C1 segment of cervical spinal cord (tissue), 14 donors: ENCODE data around the gene GOLT1A.

Source experiments
- DNase-seq, 14 donors: peaks; one replicate each; lab custom pipeline; 2025; lab: John Stamatoyannopoulos, UW

GOLT1A gene

DNA sequence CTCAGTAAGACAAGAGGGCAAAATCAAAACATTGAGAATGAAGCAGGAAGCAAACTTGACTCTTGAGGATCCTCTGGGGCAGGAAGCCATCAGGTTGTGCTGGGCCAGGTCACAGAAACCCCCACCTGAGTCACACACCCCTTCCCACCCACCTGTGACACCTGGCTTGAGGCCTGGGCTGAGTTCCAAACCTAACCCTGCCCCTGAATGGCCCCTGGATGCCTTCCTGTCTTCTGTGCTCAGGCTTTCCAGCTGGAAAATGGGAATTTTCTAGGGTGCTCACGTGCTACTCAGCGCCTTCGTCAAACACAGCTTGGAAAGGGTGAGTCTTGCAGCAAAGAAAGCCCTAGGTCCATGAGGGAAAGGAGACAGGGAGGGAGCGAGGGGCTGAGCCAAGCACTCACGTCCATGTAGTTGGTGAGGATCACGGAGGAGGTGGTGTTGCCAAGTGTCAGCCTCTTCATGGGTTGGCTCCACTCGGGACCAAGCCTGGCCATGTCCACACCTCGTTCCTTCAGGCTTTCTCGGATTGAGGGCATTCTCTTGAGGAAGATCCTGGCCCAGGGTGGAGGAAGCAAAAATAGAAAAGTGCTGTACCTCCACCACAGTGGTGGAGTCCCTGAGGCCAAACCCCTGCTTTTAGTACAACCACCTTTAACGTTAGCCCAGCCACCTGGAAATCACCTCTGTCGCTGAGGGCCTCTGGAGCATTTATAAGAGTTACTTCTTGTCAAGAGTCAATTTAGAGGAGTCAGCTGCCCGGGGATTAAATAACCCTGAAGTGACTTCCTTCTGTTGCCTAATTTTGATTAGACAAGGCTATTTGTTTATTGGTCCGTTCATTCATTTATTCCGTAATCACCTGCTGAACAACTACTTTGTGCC, 51.9 kb downstream of the GOLT1A start:
- DNase-seq = no peak

DNA sequence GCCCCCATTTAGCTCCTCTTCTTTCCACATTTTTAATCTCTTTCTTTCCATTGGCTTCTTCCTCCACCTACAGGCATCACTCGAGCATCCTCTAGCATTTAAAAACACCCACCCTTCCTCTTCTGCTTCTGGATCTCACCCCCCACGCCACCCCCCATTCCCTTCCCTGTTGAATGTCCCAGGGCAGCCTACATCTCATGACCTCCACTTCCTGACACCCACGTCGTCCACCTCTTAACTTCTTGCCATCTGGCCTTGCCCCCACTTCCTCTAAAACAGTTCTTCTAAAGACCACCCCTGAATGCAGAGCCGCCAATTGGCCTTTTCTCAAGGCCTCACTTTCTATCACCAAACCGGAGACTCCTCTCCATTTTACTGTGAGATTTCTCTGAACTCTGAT, 55.8 kb downstream of the GOLT1A start:
- DNase-seq = no peak

DNA sequence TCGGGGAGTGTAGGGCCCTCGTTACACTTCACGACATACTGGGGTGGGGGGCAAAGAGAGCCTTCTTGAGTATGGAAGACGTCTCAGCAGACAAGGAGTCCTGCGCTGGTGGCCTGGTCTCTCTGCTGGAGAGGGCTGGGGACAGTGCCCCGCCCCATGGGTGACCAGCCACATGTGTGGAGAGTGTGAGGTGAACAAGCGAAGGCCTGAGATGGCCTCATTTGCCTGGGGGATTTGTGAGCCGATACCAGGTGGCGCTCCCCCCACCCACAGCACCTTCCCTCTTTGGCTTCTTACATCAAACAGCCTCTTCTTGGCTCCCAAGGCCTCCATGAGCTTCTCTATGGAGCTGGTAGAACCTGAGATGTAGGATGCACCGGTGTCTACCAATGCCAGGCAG, 57.9 kb downstream of the GOLT1A start:
- no peak for DNase-seq

GRCh38 chr1:204154568-204155255, 59.1 kb downstream of the GOLT1A start:
- no peak for DNase-seq

GRCh38 chr1:204153667-204154066, 60.1 kb downstream of the GOLT1A start:
- no peak for DNase-seq

DNA sequence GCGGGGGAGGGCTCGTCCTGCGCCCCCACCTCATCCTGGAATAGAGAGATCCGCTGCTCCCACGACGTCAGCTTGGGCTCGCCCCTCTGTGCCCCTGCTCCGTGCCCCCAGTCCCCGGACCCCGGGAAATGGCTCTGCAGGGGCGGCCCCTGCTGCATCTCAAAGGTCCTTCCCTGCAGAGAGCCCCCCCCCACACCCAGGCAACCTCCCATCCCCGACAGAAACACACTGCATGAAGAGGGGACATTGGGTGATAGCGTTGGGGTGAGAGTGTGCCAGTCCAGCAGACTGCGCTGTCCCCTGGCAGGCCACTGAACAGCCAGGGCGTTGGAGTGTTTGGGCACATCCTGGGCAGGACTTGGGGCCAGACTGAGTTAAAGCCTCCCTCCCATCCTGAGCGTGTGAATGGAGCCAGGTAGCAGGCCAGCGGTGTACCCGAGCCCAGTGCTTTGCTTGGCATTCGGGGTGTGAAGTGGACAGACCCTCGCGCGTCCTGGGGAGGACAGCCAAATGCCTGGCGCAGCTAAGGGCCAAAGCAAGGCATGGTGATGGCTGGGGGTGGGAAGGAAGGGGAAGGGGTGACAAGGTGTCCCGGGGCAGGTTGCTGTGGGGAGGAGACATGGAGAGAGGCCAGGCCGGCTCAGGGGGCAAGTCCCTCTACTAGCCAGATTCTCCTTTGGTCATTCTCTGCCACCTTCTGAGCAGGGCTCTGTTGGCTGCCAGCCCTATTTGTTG, 61.3 kb downstream of the GOLT1A start:
- DNase-seq = no peak

- peak in 4 of 14 donors; percentile 15 to 69 (median 49) for DNase-seq
Observed at GRCh38 chr1:204151552-204152309, 62.1 kb downstream of the GOLT1A start, which contains the start of gene ETNK2. Gene ETNK2, minus strand, starts transcription at chr1:204152044. Its CDS starts 192 bp downstream, at chr1:204151852.

DNA sequence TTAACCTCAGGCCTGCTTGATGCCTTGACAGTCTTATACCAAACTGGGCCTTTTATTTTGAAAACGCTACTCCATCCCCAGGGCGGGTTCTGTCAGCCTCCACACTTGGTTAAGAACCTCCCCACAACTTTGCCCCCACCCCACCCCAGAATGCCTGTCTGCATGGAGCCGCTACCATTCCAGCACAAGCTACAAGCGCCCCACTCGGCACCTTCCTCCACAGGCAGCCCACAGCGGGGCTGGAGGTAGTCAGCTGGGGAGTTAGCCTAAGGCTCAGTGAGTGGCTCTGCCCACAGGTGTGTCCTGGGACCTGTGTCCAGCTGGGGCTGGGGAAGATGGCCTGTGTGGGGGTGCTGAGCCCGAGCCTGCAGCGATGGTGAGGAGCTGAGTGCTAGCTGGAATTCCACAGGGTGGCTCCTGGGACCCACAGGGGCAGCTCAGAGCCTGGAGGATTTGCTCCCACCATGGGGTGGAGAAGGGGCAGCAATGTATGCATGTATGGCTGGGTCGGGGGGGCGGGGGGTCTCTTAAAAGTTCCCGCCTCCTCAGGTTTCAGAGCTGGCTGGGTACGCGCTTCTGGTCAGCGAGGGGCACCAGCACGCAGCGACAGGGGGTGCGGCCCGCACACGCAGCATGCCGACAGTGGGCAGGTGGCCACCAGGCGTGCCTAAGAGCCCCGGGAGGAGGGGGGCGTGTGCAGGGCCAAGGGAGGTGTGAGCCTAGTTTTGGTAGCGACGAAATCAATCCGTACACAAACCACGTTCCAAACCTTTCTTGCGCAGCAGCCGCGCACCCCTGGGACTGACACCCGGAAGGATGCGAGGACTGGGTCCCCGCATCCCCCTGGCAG, 62.9 kb downstream of the GOLT1A start:
- DNase-seq = no peak

- DNase-seq = no peak
Observed at GRCh38 chr1:204149635-204150565, 63.9 kb downstream of the GOLT1A start.

GRCh38 chr1:204149107-204149506, 64.7 kb downstream of the GOLT1A start:
- no peak for DNase-seq
